Activated T-helper 2 cell treated with anti-CD3 and anti-CD28 coated beads, Interferon-gamma antibody, Interleukin-2, Interleukin-4, amounts not matched to agents 10 μg/mL and 5 μg/mL and 100 μg/mL, durations not matched to agents 14 hours and 24 hours and 36 hours (primary cell): Measurements from ENCODE around the gene SSNA1. TPM values are rescaled to one million over a fixed set of nuclear protein-coding genes. Genes with fewer than 3 reads are reported as not detected.
A peak's percentile ranks its signal among the peaks of the same experiment; 100 is the strongest.

Experiments
- DNase-seq: peaks from one replicate; pipeline ENCODE4 v3.0.0; 2021; ENCODE audit warnings: low spot score
- H3K27ac Mint-ChIP-seq: one replicate; pipeline ENCODE4 v1.8.0; 2021; ENCODE audit warnings: mixed read lengths
- H3K27me3 Mint-ChIP-seq: one replicate; pipeline ENCODE4 v1.8.0; 2021; ENCODE audit warnings: low read depth, mixed read lengths
- H3K36me3 Mint-ChIP-seq: one replicate; pipeline ENCODE4 v1.8.0; 2021; ENCODE audit warnings: low read depth, mixed read lengths
- H3K4me1 Mint-ChIP-seq: one replicate; pipeline ENCODE4 v1.8.0; 2021; ENCODE audit warnings: low read depth, mixed read lengths
- H3K4me3 Mint-ChIP-seq: one replicate; pipeline ENCODE4 v1.8.0; 2021; ENCODE audit warnings: low read depth, mild to moderate bottlenecking, moderate library complexity, mixed read lengths
- H3K9me3 Mint-ChIP-seq: one replicate; pipeline ENCODE4 v1.8.0; 2021; ENCODE audit warnings: mixed read lengths
- intact Hi-C: fragments of 100-400 bp; cut with micrococcal nuclease; formaldehyde crosslinking; loops from one replicate; pipeline ENCODE4 v1.15.1; 2023
- total RNA-seq: library from RNA; stranded (reverse); gene quantifications from 2 replicates; pipeline ENCODE4 v1.2.3, GENCODE V29; 2022

SSNA1 gene
- total RNA-seq, 1 donor from 2014 or later = 91.8 TPM

DNA sequence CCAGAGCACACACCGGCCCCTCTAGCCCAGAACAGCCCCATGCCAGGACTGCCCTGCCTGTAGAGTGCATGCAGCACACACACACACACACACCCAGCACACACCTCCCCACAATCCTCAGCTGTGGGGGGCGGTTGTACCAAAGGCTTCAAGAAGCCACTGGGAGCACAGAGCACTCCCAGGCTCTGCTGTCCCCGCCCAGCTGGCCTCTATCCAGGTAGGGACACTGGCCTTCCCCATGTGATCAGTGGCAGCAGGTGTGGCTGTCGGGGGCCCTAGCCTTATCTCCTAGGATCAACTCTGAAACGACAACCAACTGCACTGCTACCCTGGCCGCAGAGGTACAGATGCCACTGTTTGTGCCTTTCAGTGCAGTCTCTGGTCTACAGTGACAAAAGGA, 2.1 kb upstream of the SSNA1 start:
- DNase-seq = no peak
- intact Hi-C loops = loop anchor here (5.0 kb wide), 1 partner anchor 51 kb away; no protein-coding TSS in a partner anchor
- H3K4me1 Mint-ChIP-seq = peaks cover 25% of the 10 kb centered on the region

GRCh38 chr9:137187386-137187785, 1.1 kb upstream of the SSNA1 start:
- Mint-ChIP-seq H3K9me3 (no peaks in the 10 kb centered on the region), H3K4me1 (peaks cover 25% of the 10 kb centered on the region), H3K27ac (peak overlapping the region; percentile 78), H3K27me3 (no peaks in the 10 kb centered on the region), H3K4me3 (peak overlapping the region; percentile 91), H3K36me3 (peaks cover 35% of the 10 kb centered on the region)
- intact Hi-C loops = loop anchor here (5.0 kb wide), 1 partner anchor 50 kb away; no protein-coding TSS in a partner anchor
- DNase-seq = no peak

More for the DNA sequence above, 2.1 kb upstream of the SSNA1 start:
- no peak overlapping the region for H3K27ac Mint-ChIP-seq
- peak overlapping the region; percentile 91 for H3K4me3 Mint-ChIP-seq
- H3K36me3 Mint-ChIP-seq = peaks cover 40% of the 10 kb centered on the region
- H3K9me3 Mint-ChIP-seq = no peaks in the 10 kb centered on the region
- H3K27me3 Mint-ChIP-seq = no peaks in the 10 kb centered on the region

DNA sequence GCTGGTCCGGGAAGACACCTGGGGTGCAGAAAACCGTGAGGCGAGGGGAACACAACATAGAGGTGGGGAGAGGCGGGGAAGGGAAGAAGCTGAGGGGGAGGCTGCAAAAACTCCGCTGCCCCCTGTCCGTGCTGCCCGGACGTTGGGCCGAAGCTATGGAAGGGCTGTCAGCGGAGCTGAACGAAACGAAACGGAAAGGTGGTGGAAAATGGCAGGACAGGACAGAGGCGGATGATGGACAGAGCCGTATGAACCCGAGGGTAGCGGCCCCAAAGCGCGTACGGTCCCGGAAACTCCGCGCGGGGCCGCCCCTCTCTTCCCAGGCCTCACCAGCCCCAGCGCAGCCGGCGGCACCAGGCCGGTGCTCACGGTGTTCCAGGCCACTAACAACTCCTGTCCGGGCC, 388 bp upstream of the SSNA1 start:
- intact Hi-C loops = loop anchor here (1.0 to 5.0 kb wide), 4 partner anchors 12 to 49 kb away; partner anchors contain the start of genes NDOR1, TMEM203 and TPRN
- Mint-ChIP-seq H3K27me3 (no peaks in the 10 kb centered on the region), H3K36me3 (peaks cover 35% of the 10 kb centered on the region), H3K27ac (peak overlapping the region; percentile 78), H3K4me1 (peaks cover 25% of the 10 kb centered on the region), H3K4me3 (peak overlapping the region; percentile 91), H3K9me3 (no peaks in the 10 kb centered on the region)
- DNase-seq = no peak

GRCh38 chr9:137189297-137190295, 1.1 kb downstream of the SSNA1 start:
- Mint-ChIP-seq H3K36me3 (peaks cover 23% of the 10 kb centered on the region), H3K27me3 (no peaks in the 10 kb centered on the region), H3K4me3 (peak overlapping the region; percentile 94), H3K4me1 (peaks cover 25% of the 10 kb centered on the region), H3K9me3 (no peaks in the 10 kb centered on the region), H3K27ac (peak overlapping the region; percentile 89)
- no peak for DNase-seq
- intact Hi-C loops = loop anchor here (5.0 kb wide), 1 partner anchor 48 kb away; no protein-coding TSS in a partner anchor

DNA sequence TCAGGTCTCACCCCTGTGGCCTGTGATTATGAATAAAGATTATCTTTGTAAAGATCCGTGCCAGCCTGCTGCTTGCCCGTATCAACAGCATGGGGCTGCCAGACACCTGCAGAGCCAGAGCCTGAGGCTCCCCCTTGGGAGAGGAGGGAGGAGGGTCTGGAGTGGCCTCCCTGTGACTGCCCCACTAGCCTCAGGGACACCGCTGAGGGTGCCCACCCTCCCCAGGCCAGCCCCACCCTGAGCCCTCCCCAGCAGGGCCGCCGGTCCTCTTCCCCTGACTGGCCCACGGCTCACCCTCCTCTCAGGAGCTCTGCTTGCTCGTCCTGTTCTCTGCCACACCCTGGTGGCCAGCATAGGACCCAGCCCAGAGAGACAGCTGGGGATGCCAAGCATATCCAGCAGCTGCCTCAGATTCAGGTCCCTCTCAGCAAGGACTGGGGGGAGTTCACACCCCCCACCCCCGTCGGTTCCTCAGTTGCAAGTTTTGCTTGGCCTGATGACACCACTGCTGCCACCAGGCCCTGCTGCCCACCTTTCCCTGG, 1.9 kb downstream of the SSNA1 start:
- peaks cover 25% of the 10 kb centered on the region for H3K4me1 Mint-ChIP-seq
- H3K27ac Mint-ChIP-seq = peak overlapping the region; percentile 33
- no peaks in the 10 kb centered on the region for H3K27me3 Mint-ChIP-seq
- no peak for DNase-seq
- peaks cover 21% of the 10 kb centered on the region for H3K36me3 Mint-ChIP-seq
- intact Hi-C loops = no loop called here
- no peaks in the 10 kb centered on the region for H3K9me3 Mint-ChIP-seq
- peak overlapping the region; percentile 94 for H3K4me3 Mint-ChIP-seq

DNA sequence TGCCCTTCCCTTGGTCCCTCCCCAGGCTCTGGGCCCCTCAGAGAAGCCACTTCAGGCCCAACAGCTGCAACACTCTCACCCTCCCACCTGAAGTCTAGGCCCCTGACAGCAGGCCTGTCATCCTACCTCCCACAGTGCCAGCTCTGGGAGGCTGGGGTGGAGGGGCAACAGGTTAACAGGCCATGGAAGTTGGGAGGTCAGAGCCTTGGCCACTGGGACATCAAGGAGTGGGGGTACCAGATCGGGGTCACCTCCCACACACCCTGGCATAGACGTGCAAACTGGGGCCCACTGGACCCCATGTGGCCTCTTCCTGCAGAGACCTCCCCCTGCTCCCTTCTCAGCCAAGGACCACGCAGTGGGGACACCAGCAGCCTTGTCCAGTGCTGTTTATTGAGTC, 2.8 kb downstream of the SSNA1 start:
- Mint-ChIP-seq H3K9me3 (no peaks in the 10 kb centered on the region), H3K4me1 (peaks cover 25% of the 10 kb centered on the region), H3K4me3 (peak overlapping the region; percentile 74), H3K27ac (peak overlapping the region; percentile 33), H3K36me3 (peaks cover 16% of the 10 kb centered on the region), H3K27me3 (no peaks in the 10 kb centered on the region)
- intact Hi-C loops = no loop called here
- no peak for DNase-seq

GRCh38 chr9:137191691-137192447, 3.4 kb downstream of the SSNA1 start:
- peaks cover 21% of the 10 kb centered on the region for H3K4me1 Mint-ChIP-seq

GRCh38 chr9:137192448-137192780, 3.9 kb downstream of the SSNA1 start:
- intact Hi-C loops = no loop called here
- H3K36me3 Mint-ChIP-seq = peaks cover 16% of the 10 kb centered on the region
- DNase-seq = no peak
- no peaks in the 10 kb centered on the region for H3K9me3 Mint-ChIP-seq
- no peak overlapping the region for H3K4me3 Mint-ChIP-seq
- no peaks in the 10 kb centered on the region for H3K27me3 Mint-ChIP-seq
- peaks cover 18% of the 10 kb centered on the region for H3K4me1 Mint-ChIP-seq
- H3K27ac Mint-ChIP-seq = no peak overlapping the region

More at GRCh38 chr9:137191691-137192447, 3.4 kb downstream of the SSNA1 start:
- no peak for DNase-seq
- peaks cover 16% of the 10 kb centered on the region for H3K36me3 Mint-ChIP-seq
- H3K27ac Mint-ChIP-seq = no peak overlapping the region
- no peak overlapping the region for H3K4me3 Mint-ChIP-seq
- intact Hi-C loops = no loop called here
- no peaks in the 10 kb centered on the region for H3K27me3 Mint-ChIP-seq
- no peaks in the 10 kb centered on the region for H3K9me3 Mint-ChIP-seq

DNA sequence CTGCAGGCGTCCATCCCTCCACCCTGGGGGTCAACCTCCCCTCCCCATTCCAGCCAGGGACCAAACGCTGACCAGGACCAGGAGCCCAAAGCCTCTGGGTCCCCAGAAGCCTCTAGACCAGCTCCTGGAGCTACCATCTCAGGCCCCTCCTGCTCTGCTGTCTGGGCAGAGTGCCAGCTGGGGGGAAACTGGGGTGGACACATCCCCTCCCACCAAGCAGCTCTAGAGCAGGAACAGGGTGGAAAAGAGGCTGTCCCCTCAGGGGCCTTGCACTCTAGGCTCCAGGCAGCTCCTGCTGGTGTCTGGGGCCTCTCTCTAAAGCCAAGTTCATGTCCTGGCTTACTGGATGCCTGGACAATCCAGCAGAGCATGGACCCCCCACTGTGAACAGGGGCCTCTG, 4.4 kb downstream of the SSNA1 start:
- Mint-ChIP-seq H3K9me3 (no peaks in the 10 kb centered on the region), H3K36me3 (peaks cover 13% of the 10 kb centered on the region), H3K27me3 (no peaks in the 10 kb centered on the region), H3K4me3 (no peak overlapping the region), H3K27ac (no peak overlapping the region), H3K4me1 (peaks cover 13% of the 10 kb centered on the region)
- intact Hi-C loops = no loop called here
- no peak for DNase-seq

DNA sequence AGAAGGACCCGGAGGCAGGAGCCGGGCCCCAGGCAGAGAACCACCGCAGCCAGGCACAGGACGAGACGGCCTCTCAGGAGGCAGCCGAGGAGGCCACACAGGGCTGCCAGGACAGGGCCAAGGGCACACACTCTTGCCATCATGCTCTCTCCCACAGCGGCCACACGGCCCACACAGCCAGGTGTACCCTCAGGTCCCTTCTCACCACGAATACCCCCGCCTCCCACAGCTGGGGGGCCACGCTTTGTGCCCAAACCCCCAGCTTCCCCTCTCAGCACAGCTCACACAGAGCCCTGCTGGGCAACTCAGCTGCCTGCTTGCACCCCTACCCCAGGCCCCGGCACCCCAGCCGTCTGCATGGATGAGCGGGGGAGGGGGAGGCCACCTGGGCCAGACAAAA, 5.3 kb downstream of the SSNA1 start:
- H3K27me3 Mint-ChIP-seq = no peaks in the 10 kb centered on the region
- no peak for DNase-seq
- H3K4me1 Mint-ChIP-seq = peaks cover 13% of the 10 kb centered on the region
- H3K27ac Mint-ChIP-seq = no peak overlapping the region
- H3K36me3 Mint-ChIP-seq = peaks cover 13% of the 10 kb centered on the region
- intact Hi-C loops = no loop called here
- H3K4me3 Mint-ChIP-seq = no peak overlapping the region
- H3K9me3 Mint-ChIP-seq = no peaks in the 10 kb centered on the region

DNA sequence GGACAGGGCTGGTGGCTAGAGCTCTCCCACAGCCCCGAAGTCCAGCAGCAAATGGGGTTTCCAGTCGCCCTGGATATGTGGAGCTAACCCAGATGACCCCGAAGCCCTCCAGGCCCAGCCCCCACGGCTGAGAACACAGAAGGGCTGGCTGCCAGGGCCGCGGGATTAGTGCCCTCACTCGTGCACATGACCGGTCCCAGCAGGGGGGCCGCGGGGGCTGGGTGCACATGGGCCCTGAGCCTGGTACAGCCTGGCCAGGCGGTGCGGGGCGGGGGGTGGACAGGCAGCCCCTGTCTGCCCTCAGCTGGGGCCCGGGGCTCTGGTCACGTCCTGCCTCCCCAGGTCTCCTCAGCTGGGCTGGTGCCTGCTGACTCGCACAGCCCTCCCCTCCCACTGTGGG, 5.9 kb downstream of the SSNA1 start:
- intact Hi-C loops = no loop called here
- no peaks in the 10 kb centered on the region for H3K27me3 Mint-ChIP-seq
- no peak overlapping the region for H3K4me3 Mint-ChIP-seq
- no peak for DNase-seq
- H3K36me3 Mint-ChIP-seq = peaks cover 9% of the 10 kb centered on the region
- H3K27ac Mint-ChIP-seq = no peak overlapping the region
- peaks cover 8% of the 10 kb centered on the region for H3K4me1 Mint-ChIP-seq
- no peaks in the 10 kb centered on the region for H3K9me3 Mint-ChIP-seq

DNA sequence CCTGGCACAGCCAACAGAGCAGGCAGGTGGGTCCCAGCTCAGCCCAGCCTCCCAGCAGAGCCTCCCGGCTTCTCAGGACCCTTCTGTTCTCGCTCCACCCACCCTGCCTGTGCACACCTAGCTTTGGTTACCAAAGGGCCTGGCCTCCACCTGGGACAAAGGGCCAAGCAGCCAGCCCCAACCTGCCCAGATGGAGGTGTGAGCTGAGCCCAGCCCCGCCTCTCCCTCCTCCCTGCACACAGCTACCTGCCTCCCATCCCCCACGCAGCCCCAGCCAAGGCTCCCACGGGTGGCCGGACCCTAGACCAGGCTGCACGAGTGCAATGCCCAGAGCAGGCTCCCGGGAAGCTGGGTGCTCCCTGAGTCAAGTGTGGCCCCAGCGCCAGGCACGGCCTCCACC, 6.4 kb downstream of the SSNA1 start:
- DNase-seq = no peak
- peaks cover 10% of the 10 kb centered on the region for H3K4me1 Mint-ChIP-seq
- H3K4me3 Mint-ChIP-seq = no peak overlapping the region
- intact Hi-C loops = no loop called here
- no peaks in the 10 kb centered on the region for H3K9me3 Mint-ChIP-seq
- H3K27me3 Mint-ChIP-seq = no peaks in the 10 kb centered on the region
- H3K27ac Mint-ChIP-seq = no peak overlapping the region
- peaks cover 9% of the 10 kb centered on the region for H3K36me3 Mint-ChIP-seq
